ENCODE results near the gene ZNF462.

ZNF462 gene

DNA sequence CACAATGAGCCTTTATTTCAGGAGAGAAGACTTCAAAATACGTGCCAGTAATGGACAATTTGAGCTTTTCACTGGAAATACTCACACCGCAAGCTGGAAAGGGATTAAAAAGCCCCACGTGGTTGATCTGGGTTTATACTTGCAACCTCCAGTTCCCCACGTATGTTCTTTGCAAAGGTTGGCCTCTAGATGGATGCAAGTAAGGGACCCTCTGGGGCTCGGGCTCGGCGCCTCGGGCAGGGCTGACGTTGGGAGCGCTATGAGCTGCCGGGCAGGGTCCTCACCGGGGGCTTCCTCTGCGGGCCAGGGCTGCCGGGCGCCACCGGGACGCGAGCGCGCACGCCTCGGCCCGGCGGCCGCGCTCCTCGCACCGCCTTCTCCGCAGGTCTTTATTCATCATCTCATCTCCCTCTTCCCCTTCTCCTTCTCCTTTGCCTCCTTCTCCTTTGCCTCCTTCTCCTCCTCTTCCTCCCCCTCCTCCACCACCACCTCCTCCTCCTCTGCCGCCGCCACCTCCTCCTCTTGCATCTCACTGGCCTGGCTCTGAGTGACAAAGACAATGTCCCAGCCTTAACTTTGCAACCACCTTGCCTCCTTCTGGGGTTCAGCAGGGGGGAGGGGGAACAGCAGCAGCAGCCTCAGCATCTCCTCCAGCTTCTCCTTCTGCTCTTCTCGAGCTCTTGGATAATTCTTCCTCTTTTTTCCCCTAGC, 701 bp upstream of the ZNF462 start:
- no peak for DNase-seq

DNA sequence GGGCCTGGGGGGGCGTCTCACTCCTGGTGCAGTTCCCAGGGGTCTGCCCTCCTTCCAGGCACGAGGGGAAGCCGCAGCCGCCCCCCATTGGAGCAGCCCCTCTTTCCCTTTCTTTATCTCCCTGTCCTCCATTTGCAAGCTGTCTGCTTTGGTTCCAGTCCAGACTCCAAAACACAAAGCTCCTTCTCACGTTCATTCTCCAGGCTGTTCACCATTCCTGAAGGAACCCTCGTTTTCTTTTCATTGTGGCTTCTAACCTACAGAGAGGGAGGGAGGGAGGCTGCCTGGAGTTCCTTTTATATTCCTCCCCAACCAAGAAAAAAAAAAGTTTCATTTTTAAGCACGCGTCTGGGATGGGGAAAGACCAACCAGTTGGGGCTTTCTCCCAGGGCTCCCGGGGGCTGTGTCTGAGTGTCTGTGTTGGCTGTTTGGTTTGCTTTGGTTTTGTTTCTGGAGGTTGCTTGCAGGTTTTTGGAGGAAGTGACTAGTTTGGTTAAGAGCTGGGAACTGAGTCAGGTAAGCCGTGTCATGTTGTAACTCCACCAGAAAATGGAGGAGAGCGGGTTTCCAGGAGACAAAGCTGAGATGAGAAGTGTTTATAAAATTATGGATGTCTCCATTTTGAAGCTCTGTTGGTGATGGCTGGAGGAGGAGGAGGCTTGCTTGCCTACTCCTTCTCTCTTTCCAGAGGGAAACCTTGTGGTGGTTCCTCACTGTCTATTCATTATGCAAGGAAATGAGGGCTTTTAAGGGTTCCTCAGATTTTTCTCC, 1.6 kb downstream of the ZNF462 start:
- no peak for DNase-seq

DNA sequence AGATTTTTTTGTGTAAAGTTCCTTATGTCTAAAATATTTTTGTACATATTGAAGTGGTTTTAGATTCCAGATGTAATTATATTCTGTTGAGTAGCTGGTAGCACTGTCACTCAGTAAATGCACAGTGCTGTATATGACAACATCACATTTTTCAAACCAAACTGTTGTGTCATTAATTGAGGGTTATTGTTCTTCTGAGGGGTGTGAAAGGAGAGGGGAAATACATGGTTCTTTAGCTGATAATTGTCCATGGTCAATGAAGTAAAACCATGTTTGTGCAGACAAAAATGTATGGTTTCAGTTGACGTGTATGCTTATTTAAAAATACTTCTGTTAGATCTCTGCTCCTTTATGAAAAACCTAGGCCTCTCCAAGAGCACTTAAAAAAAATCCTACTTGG, 3.3 kb downstream of the ZNF462 start:
- DNase-seq, result no peak

DNA sequence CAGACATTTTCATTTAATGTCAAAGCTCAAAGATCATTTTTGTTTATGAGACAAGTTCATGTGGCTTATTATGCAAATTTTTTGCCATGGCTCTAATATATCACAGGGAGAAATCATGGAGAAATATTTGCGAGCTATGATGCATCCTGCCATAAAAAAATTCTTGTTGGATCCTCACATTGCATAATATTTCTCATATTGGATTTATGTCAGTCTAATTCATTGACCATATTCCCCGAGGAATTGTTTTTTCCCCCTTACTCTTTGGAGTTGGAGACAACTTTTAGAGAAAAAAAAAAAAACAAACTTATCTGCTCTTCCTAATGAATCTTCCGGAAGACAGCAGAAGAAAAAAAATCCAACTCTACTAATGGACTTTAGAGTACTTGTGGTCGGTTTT, 4.3 kb downstream of the ZNF462 start:
- DNase-seq, result no peak

DNA sequence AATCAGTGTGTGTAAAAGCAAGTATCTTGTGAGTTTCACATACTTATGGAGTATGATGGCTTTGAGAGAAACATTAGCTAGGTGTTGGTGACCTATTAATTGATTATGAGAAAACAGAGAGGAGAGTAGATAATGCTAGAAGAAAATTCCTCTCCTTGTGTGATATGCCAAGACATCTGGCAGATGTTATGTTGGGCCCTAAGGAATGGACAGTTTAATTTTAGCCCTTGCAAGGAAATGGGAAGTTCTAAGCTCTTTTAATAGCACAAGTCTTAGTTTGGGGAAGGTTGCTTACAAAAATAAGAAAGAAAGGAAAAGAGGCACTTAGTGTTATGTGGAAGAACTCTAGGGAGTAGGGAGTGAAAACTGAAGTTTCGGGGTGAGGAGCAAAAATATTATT, 5.1 kb downstream of the ZNF462 start:
- DNase-seq, result no peak

DNA sequence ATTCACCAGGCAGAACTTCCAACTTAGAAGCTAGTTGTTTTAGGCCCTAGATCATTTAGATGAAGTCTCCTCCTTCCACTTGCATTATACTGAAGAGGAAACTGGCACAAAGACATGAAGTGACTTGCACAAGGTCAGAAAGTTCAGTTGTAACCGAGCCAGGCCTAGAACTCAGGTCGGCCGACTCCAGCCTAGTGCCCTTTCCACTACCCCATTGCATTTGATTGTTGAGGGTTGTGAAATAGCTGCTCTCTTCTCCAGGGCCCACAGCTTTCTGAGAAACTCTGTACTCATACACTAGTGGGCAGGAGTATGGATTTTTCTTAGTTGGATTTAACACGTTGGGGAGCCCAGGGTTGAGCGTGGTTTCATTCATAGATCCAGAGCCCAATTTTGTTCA, 5.6 kb downstream of the ZNF462 start:
- no peak for DNase-seq

DNA sequence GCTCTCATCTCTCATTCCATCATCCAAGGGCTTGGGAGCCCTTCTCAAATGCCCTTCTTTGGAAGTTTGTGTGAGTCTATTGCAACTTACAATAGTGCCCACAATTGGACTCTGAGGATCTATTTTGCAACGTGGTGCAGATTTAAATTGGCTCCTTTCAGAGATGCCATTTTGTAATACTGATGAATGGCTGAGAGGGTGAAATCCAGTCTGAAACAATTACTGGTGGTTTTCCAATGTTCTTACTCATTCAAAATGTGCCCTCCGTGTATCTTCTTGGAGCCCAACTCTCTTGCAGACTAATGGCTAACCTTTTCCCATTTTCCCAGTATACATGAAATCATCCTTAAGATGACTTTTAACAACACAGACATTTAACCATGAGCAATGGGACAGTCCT, 6.1 kb downstream of the ZNF462 start:
- DNase-seq, result no peak

DNA sequence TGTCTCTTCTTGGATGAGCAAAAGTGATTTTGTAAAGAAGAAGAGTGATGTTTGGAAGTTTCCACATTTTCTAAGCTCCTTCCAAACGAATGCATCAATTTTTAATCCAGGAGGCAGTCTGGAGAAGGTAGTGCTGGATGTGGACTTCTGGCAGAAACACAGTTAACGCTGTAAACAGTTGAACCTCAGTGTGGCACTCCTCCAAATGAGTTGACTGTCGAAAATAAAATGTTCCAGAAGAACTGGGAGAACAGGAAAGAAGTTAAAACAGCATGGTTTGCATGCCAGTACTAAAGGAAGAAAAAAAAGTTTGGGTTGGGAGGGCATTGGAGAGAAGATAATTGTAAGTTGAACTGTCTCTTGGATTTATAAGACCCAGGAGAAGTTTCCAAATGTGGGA, 6.5 kb downstream of the ZNF462 start:
- no peak for DNase-seq

DNA sequence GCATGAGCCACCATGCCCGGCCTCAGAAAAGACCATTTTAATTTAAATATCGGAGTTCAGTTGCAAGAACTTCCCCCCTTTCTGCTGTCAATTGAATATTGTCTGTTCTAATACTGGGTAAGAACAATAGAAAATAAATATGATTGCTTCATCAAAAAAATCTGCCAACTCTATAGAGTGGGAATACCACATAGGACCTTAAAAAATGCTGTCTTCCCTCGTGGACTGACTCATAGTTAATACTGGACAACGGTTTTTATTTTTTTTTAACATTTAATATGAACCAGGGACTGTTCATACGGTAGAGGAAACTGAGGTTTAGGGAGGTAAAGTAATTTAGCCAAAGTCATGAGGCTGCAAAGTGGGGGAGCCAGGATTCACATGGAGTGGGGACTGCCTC, 9.7 kb downstream of the ZNF462 start:
- no peak for DNase-seq

DNA sequence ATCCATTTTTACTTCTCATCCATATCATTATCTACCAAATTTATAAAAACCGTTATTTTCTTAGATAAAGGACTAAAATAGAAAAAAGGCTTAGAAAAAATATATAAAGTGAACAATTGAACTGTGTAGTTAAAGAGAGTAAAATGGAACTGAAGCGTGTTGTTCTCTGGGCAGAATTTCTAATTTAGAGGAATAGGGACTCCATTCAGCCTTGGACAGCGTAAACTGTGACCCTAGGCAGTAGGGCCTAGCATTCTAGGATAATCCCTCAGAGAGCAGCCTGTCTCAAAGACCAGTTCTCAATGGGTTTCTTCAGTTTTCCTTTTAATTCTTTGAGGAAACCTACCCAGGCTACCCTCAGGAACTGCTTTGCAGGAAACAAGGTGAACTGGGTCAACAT, 11.1 kb downstream of the ZNF462 start:
- no peak for DNase-seq

DNA sequence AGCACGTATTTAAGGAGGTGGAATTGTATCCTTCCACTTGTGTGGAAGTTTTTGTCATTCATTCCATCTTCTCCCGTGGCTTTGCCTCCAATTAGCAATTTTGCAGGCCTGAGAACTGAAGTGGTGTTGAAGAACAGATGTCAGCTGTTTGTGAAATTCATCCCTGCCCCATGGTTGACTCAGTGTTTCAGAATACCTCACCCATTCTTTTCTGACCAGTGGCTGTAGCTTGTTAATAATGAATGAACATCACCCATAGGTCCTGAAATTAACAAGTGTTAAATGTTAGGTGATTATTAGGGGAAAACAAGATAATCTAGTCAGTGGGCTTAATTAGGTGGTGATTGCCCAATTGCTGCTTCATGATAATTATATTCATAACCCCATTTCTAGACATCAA, 11.7 kb downstream of the ZNF462 start:
- DNase-seq, result no peak

DNA sequence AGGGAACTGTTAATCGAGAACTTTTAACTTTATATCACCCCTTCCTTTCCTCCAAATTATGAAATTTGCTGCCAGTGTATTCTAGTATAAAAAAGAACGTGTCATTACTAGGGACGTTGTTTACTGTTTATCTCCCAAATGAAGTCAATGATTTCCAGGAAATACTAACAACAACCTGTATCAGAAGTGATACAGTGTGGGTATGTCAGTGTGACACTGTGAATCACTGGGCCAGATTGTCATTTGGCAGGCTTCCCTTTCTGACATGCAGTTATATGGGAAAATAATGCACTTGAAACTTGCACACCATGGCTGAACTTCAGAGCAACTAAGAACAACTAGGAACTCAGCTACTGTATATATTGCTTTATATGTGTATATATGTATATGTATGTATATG, 12.6 kb downstream of the ZNF462 start:
- DNase-seq, result no peak

DNA sequence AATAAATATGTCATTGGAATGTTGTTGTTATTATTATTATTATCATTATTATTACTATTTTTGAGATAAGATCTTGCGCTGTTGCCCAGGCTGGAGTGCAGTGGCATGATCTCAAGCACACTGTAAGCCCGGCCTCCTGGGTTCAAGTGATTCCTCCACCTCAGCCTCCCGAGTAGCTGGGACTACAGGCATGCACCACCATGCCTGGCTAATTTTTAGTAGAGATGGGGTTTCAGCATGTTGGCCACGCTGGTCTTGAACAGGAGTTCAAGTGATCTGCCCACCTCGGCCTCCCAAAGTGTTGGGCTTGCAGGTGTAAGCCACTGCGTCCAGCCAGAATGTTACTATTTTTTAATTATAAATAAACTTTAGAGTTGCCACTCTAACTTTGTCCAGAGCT, 14.4 kb downstream of the ZNF462 start:
- DNase-seq, result no peak

DNA sequence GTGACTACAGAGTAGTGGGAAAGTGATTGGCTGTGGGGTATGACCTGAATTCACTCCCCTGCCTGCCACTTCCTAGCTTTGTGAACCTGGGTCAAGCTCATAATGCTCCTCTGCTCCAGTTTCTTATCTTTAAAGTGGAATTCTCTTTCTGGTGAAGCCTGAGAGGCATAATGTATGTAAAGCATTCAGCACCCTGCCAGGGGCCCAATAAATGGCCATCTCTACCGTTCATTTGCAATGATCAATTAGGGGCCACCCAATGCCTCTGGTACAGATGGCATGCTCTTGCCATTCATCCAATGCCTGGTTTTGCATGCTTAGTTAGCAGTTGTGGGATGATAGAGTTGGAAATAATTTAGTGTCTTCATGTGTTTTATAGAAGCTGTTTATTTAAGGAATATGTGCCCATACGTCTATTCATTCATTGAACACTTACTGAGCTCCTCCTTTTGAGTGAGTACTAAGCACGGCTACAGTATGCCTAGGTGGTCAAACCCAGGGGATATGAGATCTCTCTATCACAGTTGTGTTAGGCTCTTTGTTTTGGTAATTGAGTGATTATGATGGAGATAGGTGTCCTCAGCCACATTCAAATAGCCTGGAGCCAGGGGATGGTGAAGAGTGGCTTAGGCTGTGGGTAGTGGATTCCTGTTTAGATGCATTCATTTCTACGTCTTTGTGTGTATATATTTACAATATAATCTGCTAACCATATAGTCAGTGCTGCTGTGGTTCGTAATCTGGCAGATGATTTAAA, 15.3 kb downstream of the ZNF462 start:
- no peak for DNase-seq

DNA sequence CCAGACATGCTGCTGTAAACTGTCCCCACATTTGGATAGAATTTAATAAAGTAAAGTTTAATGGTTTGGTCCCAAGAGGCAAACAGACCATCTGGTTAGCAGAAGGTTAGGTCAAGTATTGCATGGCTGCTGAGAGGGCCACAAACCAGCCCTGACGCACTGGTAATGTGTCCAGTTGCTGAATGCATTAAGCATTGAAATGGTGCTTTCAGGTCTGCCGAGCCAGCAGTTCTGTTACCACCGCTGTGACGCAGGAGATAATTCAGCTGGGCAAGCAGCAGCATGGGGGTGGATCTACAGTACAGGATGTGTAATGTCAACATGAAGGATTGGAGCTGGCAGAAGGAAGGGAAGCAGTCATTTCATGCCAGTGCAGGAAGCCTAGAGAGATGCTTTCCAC, 16.0 kb downstream of the ZNF462 start:
- no peak for DNase-seq

DNA sequence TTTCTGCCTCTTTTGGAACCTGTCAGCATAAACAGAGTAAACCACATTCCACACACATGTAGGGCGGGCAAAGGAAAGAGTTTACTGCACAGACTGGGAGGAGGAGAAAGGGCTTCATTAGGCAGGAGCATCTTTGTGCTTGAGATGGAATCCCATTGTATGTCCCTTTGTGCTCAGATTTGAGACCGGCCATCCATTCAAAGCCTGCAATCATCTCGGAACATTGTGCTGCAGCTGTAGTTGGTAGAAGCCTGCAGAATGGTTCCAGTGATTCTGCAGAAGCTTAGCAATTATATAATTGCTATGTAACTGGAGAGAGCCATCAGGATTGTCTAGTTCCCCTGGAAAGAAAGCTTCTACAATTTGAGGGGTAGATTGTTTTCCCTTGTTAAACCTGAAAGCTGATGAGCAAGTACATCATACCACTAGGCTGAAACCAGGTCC, 16.5 kb downstream of the ZNF462 start:
- no peak for DNase-seq

DNA sequence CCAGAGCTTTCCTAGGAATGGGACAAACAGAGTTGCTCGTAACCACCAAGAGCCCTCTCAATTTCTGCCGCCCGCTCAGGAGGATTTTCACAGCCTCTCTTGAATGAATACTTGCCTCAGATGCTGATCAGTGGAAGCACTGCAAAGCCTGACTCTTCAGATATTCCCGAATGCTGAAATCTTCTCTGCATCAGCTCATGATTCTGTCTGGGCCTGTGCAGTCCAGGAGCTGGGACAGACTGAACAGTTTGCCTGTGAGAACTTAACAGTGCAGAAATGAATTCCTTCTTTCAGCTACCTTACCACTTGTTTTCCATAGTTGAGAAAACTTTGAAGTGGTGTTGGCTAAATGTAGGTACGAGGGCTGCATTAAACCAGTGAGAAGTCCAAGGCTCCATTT, 17.1 kb downstream of the ZNF462 start:
- no peak for DNase-seq

DNA sequence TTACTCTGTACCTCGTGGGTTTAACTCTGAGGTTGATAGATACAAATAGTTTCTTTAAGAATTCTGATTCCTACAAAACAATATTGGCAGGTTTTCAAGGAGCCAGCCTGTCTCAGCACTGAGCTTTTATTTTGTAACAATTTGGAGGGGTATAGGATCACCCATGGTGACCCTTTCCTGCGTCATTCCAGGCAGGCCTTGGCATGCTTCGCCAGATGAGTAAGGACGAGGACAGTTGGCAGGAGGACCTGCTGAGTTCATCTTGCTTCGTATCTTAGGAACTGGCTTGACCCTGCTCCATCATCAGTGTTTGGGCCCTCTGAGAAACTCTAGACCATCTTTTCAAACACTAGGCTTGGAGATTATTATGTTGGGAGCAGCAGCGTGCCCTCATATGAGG, 17.9 kb downstream of the ZNF462 start:
- DNase-seq, result no peak

DNA sequence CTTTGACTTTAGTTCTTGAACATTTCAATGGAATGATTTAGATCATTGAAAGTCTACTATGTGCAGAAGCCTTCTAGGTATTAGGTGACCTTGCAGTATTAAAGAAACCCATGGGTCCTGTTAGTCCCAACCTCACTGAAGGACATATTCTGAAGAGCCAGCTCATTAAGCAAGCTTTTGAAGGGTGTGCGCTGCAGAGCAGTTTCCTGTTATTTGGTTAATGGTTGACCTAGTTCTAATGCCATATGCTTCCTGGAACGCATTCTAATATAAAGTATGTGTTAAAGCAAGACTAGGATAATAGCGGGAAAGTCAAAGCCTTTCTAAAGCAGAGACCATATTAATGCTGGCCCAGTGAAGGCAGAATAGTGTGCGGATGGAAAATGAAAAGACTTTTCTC, 20.1 kb downstream of the ZNF462 start:
- no peak for DNase-seq

DNA sequence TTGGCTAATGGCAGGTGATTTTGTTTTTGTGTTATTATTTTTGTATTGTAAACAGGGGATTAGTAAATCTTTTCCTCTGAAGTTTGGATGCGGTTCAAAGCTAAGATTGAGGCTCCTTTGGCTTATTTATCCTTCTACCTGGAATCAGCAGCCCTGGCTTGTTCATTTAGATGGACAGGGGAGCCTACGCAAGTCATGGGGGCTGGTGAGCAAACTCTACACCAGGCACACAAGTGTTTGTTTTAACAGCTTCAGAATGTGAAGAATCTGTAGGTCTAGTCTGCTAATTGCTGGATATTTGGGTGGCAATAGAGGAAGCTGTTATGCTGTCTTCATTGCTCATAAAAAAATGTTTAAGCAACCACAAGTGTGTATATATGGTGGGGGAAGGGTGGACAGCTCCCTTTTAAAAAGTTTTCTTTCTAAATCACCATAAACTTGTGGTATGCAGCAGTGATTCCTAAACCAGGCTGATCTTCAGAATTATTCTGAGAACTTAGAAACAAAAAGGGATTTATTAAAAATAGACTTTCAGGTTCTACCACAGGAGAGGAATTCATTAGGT, 20.7 kb downstream of the ZNF462 start:
- DNase-seq, result no peak

DNA sequence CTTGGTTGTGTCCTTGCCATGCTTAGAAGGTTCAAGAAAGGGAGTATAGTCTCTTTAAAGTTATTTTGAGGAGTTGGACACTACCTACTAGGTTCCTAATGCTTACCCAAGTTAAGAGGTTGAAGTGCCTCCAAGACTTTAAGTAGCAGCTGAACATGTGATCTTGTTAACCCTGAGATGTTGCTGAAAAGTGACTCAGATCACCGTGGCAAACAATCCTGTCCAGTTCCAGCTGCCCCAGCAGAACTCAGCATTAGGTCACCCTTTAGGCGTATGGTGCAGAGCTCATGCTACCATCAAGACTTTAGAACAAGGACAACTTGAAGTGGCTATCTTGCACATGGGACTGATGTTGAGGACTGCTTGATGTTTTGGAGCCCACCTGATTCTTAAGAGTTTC, 22.5 kb downstream of the ZNF462 start:
- no peak for DNase-seq

DNA sequence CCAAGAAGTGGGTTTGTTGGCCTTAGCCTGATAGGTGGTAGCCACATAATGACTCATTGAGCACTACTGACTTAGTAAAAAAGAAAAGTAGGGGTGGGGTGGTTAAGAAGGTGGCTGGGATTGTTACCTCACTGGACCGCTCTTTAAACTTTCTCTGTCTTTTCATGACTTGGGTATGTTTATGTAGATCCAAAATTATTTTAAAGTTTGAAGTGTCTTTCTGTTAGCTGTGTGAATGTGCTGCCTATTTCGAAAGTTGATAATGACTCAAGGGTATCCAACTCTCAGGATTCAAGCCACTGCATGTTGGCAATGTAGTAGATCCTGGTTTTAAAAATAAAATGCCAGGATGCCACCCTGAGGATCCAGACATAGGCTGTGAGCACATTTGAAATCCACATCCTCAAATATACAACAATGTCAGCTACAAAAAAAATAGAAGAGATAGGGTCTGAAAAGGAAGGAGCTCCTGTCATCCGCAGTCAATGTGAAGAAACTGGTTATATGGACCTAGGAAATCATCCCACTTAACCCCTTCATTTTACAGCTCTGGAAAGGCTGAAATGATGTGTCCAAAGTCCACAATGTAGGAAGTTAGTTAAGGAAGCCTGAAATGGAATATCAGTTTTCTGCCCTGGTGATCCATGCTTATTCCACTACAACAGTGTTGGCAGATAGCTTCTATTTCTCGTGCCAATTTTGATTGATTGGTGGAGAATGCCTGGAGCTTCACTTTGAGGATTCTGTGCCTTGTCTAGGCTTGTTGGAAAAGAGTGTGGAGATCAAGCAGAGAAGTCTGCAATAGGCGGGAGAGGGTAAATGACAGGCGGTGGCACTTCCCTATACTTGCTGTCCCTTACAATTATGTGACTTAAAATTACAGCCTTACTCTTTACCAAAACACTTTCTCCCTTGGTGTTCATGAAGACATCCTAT, 23.4 kb downstream of the ZNF462 start:
- no peak for DNase-seq

DNA sequence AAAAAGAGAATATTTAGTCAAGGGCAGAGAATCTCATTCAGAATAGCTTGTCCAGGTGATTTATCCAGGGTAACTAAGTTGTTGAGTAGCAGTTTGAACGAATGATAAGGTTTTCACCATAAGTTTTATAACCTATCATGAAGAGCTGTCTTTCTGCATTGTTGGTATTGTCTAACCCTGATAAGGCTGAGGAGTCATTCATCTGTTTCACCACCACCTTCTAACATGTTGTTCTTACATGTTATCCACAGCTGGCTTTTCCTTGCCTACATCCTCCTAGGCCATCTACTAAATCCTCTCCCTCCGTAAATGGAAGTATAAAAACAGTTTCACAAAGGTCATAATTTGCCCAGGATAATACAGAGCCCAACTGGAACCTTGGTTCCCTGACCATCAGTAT, 24.1 kb downstream of the ZNF462 start:
- no peak for DNase-seq
